Stomach (tissue), 9 donors: ENCODE measurements around the gene ERFL. TPM values are rescaled to one million over a fixed set of nuclear protein-coding genes. Genes with fewer than 3 reads are reported as not detected.

Experiments
- DNase-seq, 2 donors: peaks; one replicate each; pipeline versions ENCODE4 v3.0.0 to v3.0.0-alpha.2; 2013 to 2019
- H3K27ac ChIP-seq, 5 donors: fragments of 200-600 bp in 4 of 5; sonication (generic) in 4 of 5; one replicate each; pipeline ENCODE4 v1.5.1; 2013 to 2019; ENCODE audit warnings: mild to moderate bottlenecking in 1 of 5, moderate library complexity in 1 of 5
- H3K27me3 ChIP-seq, 3 donors: fragments of 200-600 bp; sonication (generic); one replicate each; pipeline ENCODE4 v1.5.1; 2017 to 2019; ENCODE audit warnings: mixed run types in 1 of 3
- H3K36me3 ChIP-seq, 4 donors: fragments of 200-600 bp; sonication (generic); 1 replicate in 3 of 4; 2 replicates in 1 of 4; pipeline ENCODE4 v1.5.1; 2016 to 2019
- H3K4me1 ChIP-seq, 4 donors: fragments of 200-600 bp; sonication (generic); one replicate each; pipeline ENCODE4 v1.5.1; 2016 to 2019
- H3K4me3 ChIP-seq, 4 donors: fragments of 200-600 bp; sonication (generic) in 3 of 4; one replicate each; pipeline ENCODE4 v1.5.1; 2016 to 2019; ENCODE audit warnings: mild to moderate bottlenecking in 1 of 4
- H3K9me3 ChIP-seq, 4 donors: fragments of 200-600 bp; sonication (generic); one replicate each; pipeline ENCODE4 v1.5.1; 2016 to 2019
- CTCF ChIP-seq, 7 experiments: fragments of 450-650 bp in 4 of 7; fragments of 200-600 bp in 3 of 7; sonication (generic) in 3 of 7; IDR thresholded peaks; one replicate each; pipeline ENCODE4 v1.5.1; 2016 to 2019; ENCODE audit warnings: antibody characterized with exemption in 7 of 7, control low read depth in 2 of 7, mild to moderate bottlenecking in 1 of 7
- EP300 ChIP-seq: sonication (generic); formaldehyde crosslinking; IDR thresholded peaks from one replicate; pipeline ENCODE4 v1.6.1; 2017; ENCODE audit warnings: antibody characterized with exemption
- POLR2A ChIP-seq, 4 donors: fragments of 450-650 bp; IDR thresholded peaks; one replicate each; pipeline ENCODE4 v1.6.1; 2016; ENCODE audit warnings: antibody characterized with exemption in 4 of 4, control low read depth in 2 of 4, mild to moderate bottlenecking in 1 of 4, moderate library complexity in 1 of 4
- POLR2AphosphoS5 ChIP-seq, 3 donors: sonication (generic); formaldehyde crosslinking; IDR thresholded peaks; one replicate each; pipeline ENCODE4 v1.6.1; 2016; ENCODE audit warnings: antibody characterized with exemption in 3 of 3
- WGBS, 5 donors: extraction: QIAGEN DNeasy Blood & Tissue Kit in 3 of 5; methylation state at CpG; one replicate each; pipeline versions ENCODE4 v1.1.5 to v1.1.7; 2013 to 2018; 5-methylcytosine and 5-hydroxymethylcytosine counted together
- intact Hi-C: fragments of 100-400 bp; cut with DNase I; formaldehyde crosslinking; loops from one replicate; pipeline ENCODE4 v1.15.1; 2023; ENCODE audit warnings: low total_unique reads
- polyA plus RNA-seq, 3 donors: library from polyadenylated mRNA; stranded (reverse); fragments of 200-250 nt; gene quantifications; one replicate each; pipeline ENCODE4 v1.2.3, GENCODE V29; 2013
- total RNA-seq, 5 donors: library from RNA; depleted of rRNA; stranded (reverse); fragments of >200 nt; gene quantifications; one replicate each; pipeline versions ENCODE4 v1.1.0 to v1.2.3, GENCODE V29; 2014 to 2016
- donor health status: healthy with polysubstance abuse.
- donor health status: Bipolar disorder and iron deficiency.
- donor health status: healthy.

Gene ERFL
- total and polyA plus RNA-seq, 8 donors = 0.25 TPM; not detected in 7

DNA sequence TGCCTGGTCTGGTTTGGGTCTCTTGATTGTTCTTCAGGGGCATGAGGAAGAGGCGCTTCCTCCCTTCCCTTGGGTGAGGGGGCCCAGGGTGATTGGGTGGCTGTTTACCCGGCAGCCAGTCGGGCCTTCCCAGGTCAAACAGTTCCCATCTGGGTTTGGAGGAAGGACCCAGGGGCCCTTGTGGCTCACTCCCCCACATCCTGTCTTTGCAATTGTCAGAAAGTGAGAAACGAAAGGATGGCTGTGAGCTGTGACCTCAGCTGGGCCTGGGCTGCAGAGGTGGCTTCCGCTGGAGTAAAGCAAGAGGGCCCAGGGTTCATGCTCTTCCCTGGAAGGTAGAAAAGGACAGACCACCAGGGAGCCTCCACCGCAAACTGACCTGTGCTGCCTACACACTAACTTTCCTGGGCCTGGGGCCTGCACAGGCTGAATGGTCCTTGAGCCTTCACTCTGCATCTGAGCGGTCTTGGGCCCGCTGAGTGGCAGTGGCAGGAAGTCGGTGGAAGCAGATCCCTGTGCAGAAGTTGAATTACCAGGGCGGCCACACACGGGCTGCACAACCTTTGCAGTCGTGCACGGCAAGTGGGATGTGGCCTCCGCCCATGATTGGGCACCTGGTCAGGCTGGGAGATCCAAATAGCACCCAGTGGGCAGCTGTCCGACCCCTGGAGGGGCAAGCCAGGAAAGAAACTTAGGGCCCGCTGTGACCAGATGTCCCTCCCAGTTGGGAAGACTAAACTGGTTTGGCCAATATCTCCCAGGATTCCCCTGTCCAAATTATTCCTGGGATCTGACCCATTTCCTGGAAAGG is 56.5 kb downstream of the ERFL start:
- Histone ChIP-seq H3K9me3 (no peaks in the 10 kb centered on the region), H3K27ac (peak overlapping the region in 4 of 5 donors; percentile 3 to 67 (median 38)), H3K27me3 (no peaks in the 10 kb centered on the region), H3K4me1 (peaks cover 4 to 67% (median 38%) of the 10 kb centered on the region in 4 donors), H3K4me3 (no peak overlapping the region), H3K36me3 (peaks cover 35 to 61% (median 58%) of the 10 kb centered on the region in 4 donors)
- DNase-seq = peak in 1 of 2 donors; percentile 61
- TF ChIP-seq CTCF (IDR thresholded peaks at IDR 0.05) (no peak), POLR2AphosphoS5 (IDR thresholded peaks at IDR 0.05) (peak in 2 of 3 donors; percentile 17 to 19), POLR2A (IDR thresholded peaks at IDR 0.05) (no peak)
- 58 to 67% (median 62%) methylated on average over 14 to 16 of the region's 16 CpGs for WGBS, 5 donors
- intact Hi-C loops = loop anchor here (10.0 kb wide), 1 partner anchor 63 kb away; no protein-coding TSS in a partner anchor

DNA sequence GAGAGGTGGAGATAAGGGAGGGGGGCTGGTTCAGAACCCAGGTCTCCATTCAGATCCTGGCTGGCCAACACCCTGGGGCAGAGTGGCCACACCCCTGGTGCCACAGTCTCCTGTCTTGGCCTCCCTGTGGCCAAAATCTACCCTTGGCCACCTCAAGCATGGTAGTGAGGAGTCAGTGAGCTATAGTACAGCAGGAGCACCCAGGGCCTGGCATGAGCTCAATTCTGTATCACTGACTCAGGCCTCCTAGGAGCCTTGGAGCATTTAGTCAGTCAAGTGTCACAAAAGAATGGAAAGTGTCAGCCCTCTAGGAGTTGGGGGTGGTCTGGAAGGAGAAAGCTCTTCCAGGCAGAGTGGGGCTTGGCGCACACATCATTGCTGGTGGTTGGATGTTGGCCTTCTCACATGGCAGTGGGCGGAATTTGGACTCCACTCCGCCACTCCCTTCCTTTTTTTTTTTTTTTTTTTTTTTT is 57.8 kb downstream of the ERFL start:
- H3K27me3 ChIP-seq = no peaks in the 10 kb centered on the region
- peaks cover 4 to 79% (median 50%) of the 10 kb centered on the region in 4 donors for H3K4me1 ChIP-seq
- peak overlapping the region in 3 of 5 donors; percentile 46 to 61 (median 51) for H3K27ac ChIP-seq
- WGBS, 5 donors = 34 to 77% (median 53%) methylated on average over 3 of the region's 3 CpGs
- intact Hi-C loops = loop anchor here (10.0 kb wide), 1 partner anchor 64 kb away; no protein-coding TSS in a partner anchor
- TF ChIP-seq CTCF (IDR thresholded peaks at IDR 0.05) = no peak
- no peak for TF ChIP-seq EP300
- no peak for TF ChIP-seq POLR2AphosphoS5 (IDR thresholded peaks at IDR 0.05)
- TF ChIP-seq POLR2A (IDR thresholded peaks at IDR 0.05) = no peak
- DNase-seq = peak in 1 of 2 donors; percentile 48
- H3K9me3 ChIP-seq = no peaks in the 10 kb centered on the region
- H3K36me3 ChIP-seq = peaks cover 44 to 73% (median 71%) of the 10 kb centered on the region in 4 donors
- no peak overlapping the region for H3K4me3 ChIP-seq

GRCh38 chr19:41869374-41869955 is 58.8 kb downstream of the ERFL start:
- 67 to 79% (median 72%) methylated on average over 4 to 13 of the region's 13 CpGs for WGBS, 5 donors
- DNase-seq = no peak
- Histone ChIP-seq H3K36me3 (peaks cover 54 to 82% (median 81%) of the 10 kb centered on the region in 4 donors), H3K4me3 (no peak overlapping the region), H3K27me3 (no peaks in the 10 kb centered on the region), H3K9me3 (no peaks in the 10 kb centered on the region), H3K27ac (peak overlapping the region in 2 of 5 donors; percentile 42 to 47), H3K4me1 (peaks cover 7 to 89% (median 60%) of the 10 kb centered on the region in 4 donors)
- intact Hi-C loops = no loop called here
- TF ChIP-seq EP300 (no peak), POLR2A (IDR thresholded peaks at IDR 0.05) (no peak), CTCF (IDR thresholded peaks at IDR 0.05) (no peak), POLR2AphosphoS5 (IDR thresholded peaks at IDR 0.05) (no peak)

GRCh38 chr19:41868989-41869300 is 59.3 kb downstream of the ERFL start:
- Histone ChIP-seq H3K4me1 (peaks cover 7 to 94% (median 65%) of the 10 kb centered on the region in 4 donors), H3K27me3 (no peaks in the 10 kb centered on the region), H3K9me3 (no peaks in the 10 kb centered on the region), H3K36me3 (peaks cover 59 to 88% (median 86%) of the 10 kb centered on the region in 4 donors), H3K4me3 (no peak overlapping the region), H3K27ac (peak overlapping the region in 1 of 5 donors; percentile 20)
- WGBS, 5 donors = 71 to 92% (median 82%) methylated on average over 11 to 12 of the region's 12 CpGs
- DNase-seq = no peak
- TF ChIP-seq POLR2AphosphoS5 (IDR thresholded peaks at IDR 0.05) = no peak
- TF ChIP-seq CTCF (IDR thresholded peaks at IDR 0.05) = no peak
- no peak for TF ChIP-seq POLR2A (IDR thresholded peaks at IDR 0.05)
- TF ChIP-seq EP300 = no peak
- intact Hi-C loops = no loop called here
